HCT116 (cell line): Measurements from ENCODE around the gene NUDT4B. TPM values are rescaled to one million over a fixed set of nuclear protein-coding genes. Genes with fewer than 3 reads are reported as not detected.
"Not testable (repeated sequence)": the region's sequence is repeated elsewhere in the genome, so short reads cannot be mapped to it uniquely, and the experiment has no call there.

Source experiments
- ATAC-seq: fragments of 200-7000 bp; cut with Tn5 transposase; 2 replicates; pipeline ENCODE4 v1.9.1; 2020; ENCODE audit warnings: mild to moderate bottlenecking, moderate library complexity
- BruUV-seq: library from RNA; stranded (reverse); fragments of 400-500 nt; replicated peaks from 2 replicates; lab custom pipeline; 2021; lab: Mats Ljungman, UMichigan
- CTCF ChIA-PET: fragments of 300-600 bp; sonication (Branson Sonifier 250); formaldehyde crosslinking; loops from one replicate; lab custom pipeline; 2021; ENCODE audit warnings: antibody characterized with exemption; lab: Charles Lee
- POLR2A ChIA-PET: fragments of 300-600, 350-600 bp; sonication (Branson Sonifier 250); formaldehyde crosslinking; loops from one replicate; lab custom pipeline; 2021; ENCODE audit warnings: antibody characterized with exemption; lab: Charles Lee
- RAD21 ChIA-PET, 2 experiments: fragments of 300-600 bp; sonication (Branson Sonifier 250); formaldehyde crosslinking; loops; one replicate each; lab custom pipeline; 2023; ENCODE audit warnings: low total read pairs in 2 of 2; ENCODE audit not compliant: uncharacterized antibody in 2 of 2, unreplicated experiment in 2 of 2, low non-redundant PET in 1 of 2; lab: Charles Lee
- DNase-seq: peaks from one replicate; pipeline ENCODE4 v3.0.0-alpha.2; 2010; ENCODE audit warnings: low read depth, low spot score
- H2AFZ ChIP-seq: fragments of 200-600 bp; shearing (Covaris generic), sonication (generic); 2 replicates; pipeline ENCODE4 v1.6.1; 2017; ENCODE audit warnings: low read depth, mixed run types, mixed read lengths, antibody characterized with exemption, low read length; ENCODE audit not compliant: poor library complexity, severe bottlenecking
- H3K27ac ChIP-seq: 2 replicates; pipeline ENCODE4 v1.5.1; 2012; ENCODE audit warnings: low read depth, low read length
- H3K27me3 ChIP-seq: fragments of 200-600 bp; sonication (generic); 2 replicates; pipeline ENCODE4 v1.6.1; 2016; ENCODE audit warnings: mixed run types, low read length, mixed read lengths; ENCODE audit not compliant: insufficient read depth
- H3K36me3 ChIP-seq, 2 experiments: fragments of 200-500 bp in 1 of 2; fragments of 200-600 bp in 1 of 2; sonication (Bioruptor generic) in 1 of 2; sonication (generic) in 1 of 2; 2 replicates each; pipeline versions ENCODE4 v1.5.1 to v1.6.1; 2014 to 2016; ENCODE audit warnings: low read length in 2 of 2, inconsistent platforms in 1 of 2, mixed read lengths in 1 of 2, mixed run types in 1 of 2; ENCODE audit not compliant: insufficient read depth in 2 of 2, control insufficient read depth in 1 of 2
- H3K4me1 ChIP-seq, 2 experiments: fragments of 200-600 bp in 1 of 2; sonication (generic) in 1 of 2; 2 replicates each; pipeline versions ENCODE4 v1.5.1 to v1.6.1; 2012 to 2017; ENCODE audit warnings: low read length in 2 of 2, inconsistent platforms in 1 of 2, mild to moderate bottlenecking in 1 of 2, mixed read lengths in 1 of 2, mixed run types in 1 of 2, moderate library complexity in 1 of 2; ENCODE audit not compliant: insufficient read depth in 2 of 2, control insufficient read depth in 1 of 2
- H3K4me2 ChIP-seq: fragments of 200-600 bp; sonication (generic); 2 replicates; pipeline ENCODE4 v1.6.1; 2017; ENCODE audit warnings: mixed run types, low read length, mixed read lengths
- H3K4me3 ChIP-seq, 2 experiments: fragments of 200-600 bp in 1 of 2; sonication (generic) in 1 of 2; replicated peaks in 1 of 2; 2 replicates each; pipeline ENCODE4 v1.5.1; 2011 to 2016; ENCODE audit warnings: low read length in 2 of 2, control low read depth in 1 of 2, low read depth in 1 of 2, mild to moderate bottlenecking in 1 of 2, mixed read lengths in 1 of 2, mixed run types in 1 of 2
- H3K79me2 ChIP-seq: fragments of 200-600 bp; sonication (generic); 2 replicates; pipeline ENCODE4 v1.6.1; 2017; ENCODE audit warnings: mild to moderate bottlenecking, mixed run types, low read length, moderate library complexity, mixed read lengths; ENCODE audit not compliant: insufficient read depth
- H3K9ac ChIP-seq: fragments of 200-600 bp; sonication (generic); 2 replicates; pipeline ENCODE4 v1.6.1; 2016; ENCODE audit warnings: low read length, mixed read lengths
- H3K9me2 ChIP-seq: fragments of 200-600 bp; sonication (generic), shearing (Covaris generic); 2 replicates; pipeline ENCODE4 v1.6.1; 2017; ENCODE audit warnings: mixed run types, mild to moderate bottlenecking, moderate library complexity; ENCODE audit not compliant: insufficient read depth
- H3K9me3 ChIP-seq, 2 experiments: fragments of 200-500 bp in 1 of 2; fragments of 200-600 bp in 1 of 2; sonication (Bioruptor generic) in 1 of 2; sonication (generic) in 1 of 2; 2 replicates each; pipeline ENCODE4 v1.6.1; 2014 to 2017; ENCODE audit warnings: low read length in 2 of 2, mixed read lengths in 2 of 2, inconsistent platforms in 1 of 2, low read depth in 1 of 2, mild to moderate bottlenecking in 1 of 2, mixed run types in 1 of 2, moderate library complexity in 1 of 2; ENCODE audit not compliant: control insufficient read depth in 1 of 2, insufficient read depth in 1 of 2
- H4K20me1 ChIP-seq: fragments of 200-600 bp; sonication (generic), shearing (Covaris generic); 2 replicates; pipeline ENCODE4 v1.6.1; 2017; ENCODE audit warnings: mixed run types, mild to moderate bottlenecking, moderate library complexity; ENCODE audit not compliant: insufficient read depth
- intact Hi-C: fragments of 100-400 bp; cut with micrococcal nuclease; formaldehyde crosslinking; loops from 2 replicates; pipeline ENCODE4 v1.10.0; 2022
- total RNA-seq: library from RNA; stranded (reverse); gene quantifications from one replicate; pipeline ENCODE4 v1.2.1, GENCODE V29; 2021; ENCODE audit not compliant: unreplicated experiment

Gene NUDT4B
- total RNA-seq, 1 experiment from 2014 or later = 0.74 TPM

DNA sequence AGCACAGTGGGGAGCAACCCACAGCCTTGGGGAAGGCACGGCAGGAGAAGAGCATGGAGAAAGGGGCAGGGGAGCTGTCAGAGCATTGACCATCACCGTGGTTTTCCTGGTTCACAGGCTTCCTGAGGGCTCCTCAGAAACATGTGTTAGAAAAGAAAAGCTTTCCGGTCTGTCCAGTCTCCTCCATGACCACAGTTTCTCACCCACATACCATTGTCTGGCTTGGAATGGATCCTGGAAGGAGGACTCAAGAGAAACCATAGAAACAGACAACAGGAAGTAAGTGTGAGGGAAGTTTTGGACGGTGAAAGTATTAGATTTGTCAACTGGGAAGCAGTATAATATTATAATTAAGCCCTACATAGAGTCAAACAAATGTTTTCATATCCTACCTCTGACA lies 16.3 kb upstream of the NUDT4B start:
- H4K20me1 ChIP-seq, DNase-seq, POLR2A ChIA-PET, H3K27me3 ChIP-seq, H3K4me2 ChIP-seq, H3K9me3 ChIP-seq, BruUV-seq, H3K9ac ChIP-seq, H3K4me1 ChIP-seq, H3K4me3 ChIP-seq, RAD21 ChIA-PET, H3K79me2 ChIP-seq, intact Hi-C loops, H3K36me3 ChIP-seq, H2AFZ ChIP-seq, H3K9me2 ChIP-seq, H3K27ac ChIP-seq, CTCF ChIA-PET, ATAC-seq: not testable (repeated sequence)

GRCh38 chr1:148733585-148734310 lies 14.8 kb upstream of the NUDT4B start:
- POLR2A ChIA-PET, H3K27ac ChIP-seq, H2AFZ ChIP-seq, intact Hi-C loops, ATAC-seq, H3K27me3 ChIP-seq, H3K4me3 ChIP-seq, H3K4me2 ChIP-seq, RAD21 ChIA-PET, H3K9ac ChIP-seq, H3K36me3 ChIP-seq, DNase-seq, CTCF ChIA-PET, H3K9me3 ChIP-seq, H3K79me2 ChIP-seq, H3K4me1 ChIP-seq, H4K20me1 ChIP-seq, BruUV-seq, H3K9me2 ChIP-seq: not testable (repeated sequence)

GRCh38 chr1:148734311-148734662 lies 14.3 kb upstream of the NUDT4B start:
- H3K36me3 ChIP-seq, H3K4me1 ChIP-seq, CTCF ChIA-PET, H3K4me3 ChIP-seq, H3K9ac ChIP-seq, POLR2A ChIA-PET, DNase-seq, H2AFZ ChIP-seq, H3K9me3 ChIP-seq, BruUV-seq, H3K79me2 ChIP-seq, H3K9me2 ChIP-seq, H3K27me3 ChIP-seq, RAD21 ChIA-PET, intact Hi-C loops, ATAC-seq, H3K27ac ChIP-seq, H4K20me1 ChIP-seq, H3K4me2 ChIP-seq: not testable (repeated sequence)

DNA sequence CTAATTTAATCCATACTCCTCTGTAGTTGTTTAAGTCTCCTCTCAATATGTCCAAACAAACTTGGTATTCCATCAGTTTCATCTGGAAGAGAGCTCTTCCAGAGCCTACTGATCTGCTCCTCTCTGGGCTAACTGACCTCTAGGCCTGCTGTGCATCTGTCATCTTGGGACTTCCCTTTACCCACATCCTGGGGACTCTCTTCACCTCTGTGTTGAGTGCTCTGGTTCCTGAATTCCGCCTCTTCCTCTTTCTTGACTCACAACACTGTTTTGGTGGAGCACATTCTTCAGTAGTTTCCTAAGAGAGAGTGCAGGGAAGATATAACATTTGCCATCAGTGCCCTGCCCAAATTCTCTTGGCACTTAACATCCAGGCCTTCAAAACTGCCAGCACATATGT lies 13.0 kb upstream of the NUDT4B start:
- H3K9ac ChIP-seq, H3K79me2 ChIP-seq, POLR2A ChIA-PET, H3K9me2 ChIP-seq, DNase-seq, ATAC-seq, H3K27ac ChIP-seq, H4K20me1 ChIP-seq, H3K4me3 ChIP-seq, H3K9me3 ChIP-seq, H3K36me3 ChIP-seq, H3K4me2 ChIP-seq, CTCF ChIA-PET, RAD21 ChIA-PET, H3K4me1 ChIP-seq, BruUV-seq, intact Hi-C loops, H2AFZ ChIP-seq, H3K27me3 ChIP-seq: not testable (repeated sequence)
